Anterior cingulate cortex (tissue), 58 donors: ENCODE data around the gene RTL1.

ENCODE experiments used
- DNase-seq, 58 donors: peaks; one replicate each; lab custom pipeline; 2025; lab: John Stamatoyannopoulos, UW

The RTL1 gene

GRCh38 chr14:100903672-100904185 lies at the start of gene RTL1:
Gene RTL1 (minus strand): TSS chr14:100903722. CDS start chr14:100884788, 18,934 bp downstream.
- DNase-seq: no peak

- DNase-seq: no peak
Observed at GRCh38 chr14:100950024-100950423, 46.5 kb upstream of the RTL1 start.

- DNase-seq: no peak
Observed at GRCh38 chr14:100944052-100944451, 40.5 kb upstream of the RTL1 start.

DNA sequence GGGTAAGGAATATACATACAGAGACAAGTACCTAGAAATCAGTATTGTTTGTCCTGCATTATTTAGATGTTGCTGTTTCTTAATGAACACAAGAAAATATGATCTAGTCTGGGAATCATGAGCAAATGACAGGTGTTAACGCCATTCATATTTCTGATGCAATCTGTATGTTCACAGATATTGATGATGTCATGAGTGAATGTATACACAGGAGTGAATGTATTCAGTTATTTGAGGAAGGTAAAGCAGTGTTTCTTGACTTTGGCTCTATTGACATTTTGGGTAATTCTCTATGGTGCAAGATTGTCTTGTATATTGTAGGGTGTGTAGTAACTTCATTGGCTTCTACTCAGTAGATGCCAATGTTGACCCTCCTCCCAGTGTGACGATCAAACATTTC lies 26.7 kb upstream of the RTL1 start:
- no peak for DNase-seq

DNA sequence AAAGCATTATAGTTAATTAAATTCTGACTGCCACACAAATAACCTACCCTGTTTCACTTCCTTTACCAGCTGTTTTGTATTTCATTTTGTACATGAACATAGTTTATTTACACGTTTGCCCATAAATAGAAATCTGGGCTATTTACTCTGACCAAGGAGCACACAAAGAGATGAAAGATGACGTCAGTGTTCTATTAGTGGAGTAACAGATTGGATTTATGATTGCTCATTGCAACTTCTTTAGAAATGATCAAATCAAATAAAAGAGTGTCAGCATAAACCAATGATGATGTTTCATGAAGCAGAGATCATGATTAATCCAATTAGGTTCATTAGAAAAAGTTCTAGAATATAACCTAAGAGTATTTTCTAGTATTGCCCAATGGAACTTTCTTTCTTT lies 12.0 kb upstream of the RTL1 start:
- DNase-seq: no peak

- DNase-seq: no peak
Observed at GRCh38 chr14:100914597-100915021, 11.1 kb upstream of the RTL1 start.

DNA sequence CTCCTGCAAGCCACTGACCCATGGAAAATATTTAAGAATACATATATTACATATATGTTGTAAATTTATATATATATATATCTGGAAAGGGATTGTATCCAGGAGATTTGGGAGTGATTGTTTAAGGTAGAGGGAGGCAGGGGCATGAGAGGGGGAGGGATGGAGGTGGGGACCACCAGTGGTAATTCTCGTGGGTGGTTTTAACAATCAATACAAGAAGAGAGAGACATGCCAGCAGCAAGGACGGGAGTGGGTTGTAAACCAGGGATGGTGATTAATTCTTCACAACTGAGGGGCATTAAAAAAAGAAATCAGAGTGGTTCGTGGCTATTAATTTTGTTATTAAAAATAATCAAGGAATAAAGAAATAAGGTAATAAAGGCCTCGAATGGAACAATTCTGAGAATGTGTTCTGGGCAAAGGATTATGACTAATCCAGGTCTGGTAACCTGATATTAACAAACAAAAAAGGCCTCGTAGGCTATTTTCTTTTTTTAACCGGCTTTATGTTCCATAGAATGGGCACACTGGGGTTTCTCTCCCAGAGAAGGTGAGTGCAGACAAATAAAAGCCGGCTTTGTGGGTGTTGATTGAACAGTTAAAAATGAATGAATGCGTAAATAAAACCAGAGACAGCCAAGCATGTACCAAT lies 8.3 kb upstream of the RTL1 start:
- DNase-seq: no peak

DNA sequence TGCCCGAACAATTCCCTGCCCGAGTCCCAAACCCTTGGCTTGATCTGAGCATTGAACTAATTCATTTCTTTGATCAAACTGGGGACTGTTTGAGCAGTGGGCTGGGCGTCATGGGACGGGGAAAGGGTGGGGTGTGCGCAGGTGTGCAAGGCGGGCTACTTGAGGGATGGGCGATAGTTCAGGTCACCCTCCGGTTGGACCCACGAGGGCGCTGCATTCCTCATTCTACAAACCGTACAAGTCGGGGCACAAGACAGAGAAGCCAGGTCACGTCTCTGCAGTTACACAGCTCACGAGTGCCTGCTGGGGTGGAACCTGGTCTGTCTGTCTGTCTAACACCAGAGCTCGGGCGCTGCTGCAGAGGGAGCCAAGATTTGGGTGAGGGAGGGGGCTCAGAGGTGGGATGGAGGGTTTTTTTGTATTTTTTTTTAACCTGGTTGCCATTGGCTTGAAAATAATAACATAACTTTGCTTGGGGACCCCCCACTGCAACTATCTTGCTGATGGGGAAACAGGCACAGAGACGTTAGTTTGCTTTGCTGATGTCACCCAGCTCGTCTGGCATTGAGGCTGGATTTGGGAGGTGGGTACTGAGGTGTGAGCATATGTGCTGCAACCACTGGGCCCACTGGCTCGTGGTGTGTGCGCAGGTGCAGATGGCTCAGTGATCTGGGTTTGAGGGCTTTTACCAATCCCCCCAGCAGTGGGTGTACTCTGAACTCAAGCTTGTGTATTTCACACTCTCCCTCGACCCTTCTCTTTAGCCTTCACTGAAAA lies 7.6 kb upstream of the RTL1 start:
- DNase-seq: no peak

DNA sequence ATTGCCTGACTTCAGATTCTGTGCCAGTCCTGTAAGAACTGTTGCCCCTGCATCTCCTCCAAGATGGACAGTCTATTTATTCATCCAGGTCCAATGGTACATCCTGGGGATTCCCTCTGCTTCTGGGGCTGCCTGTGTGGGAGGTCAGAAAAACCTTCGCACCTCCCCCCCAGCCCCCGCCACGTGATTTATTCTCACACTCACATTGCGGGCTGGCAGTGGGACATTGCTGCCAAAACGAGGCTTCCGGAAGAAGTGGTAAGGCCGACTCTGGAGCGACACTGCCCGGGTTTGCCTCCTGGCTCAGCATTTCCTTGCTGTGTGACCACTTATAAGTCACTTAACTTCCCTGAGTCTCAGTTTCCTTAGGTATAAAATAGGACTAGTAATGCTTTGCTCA lies 5.9 kb upstream of the RTL1 start:
- DNase-seq: no peak

GRCh38 chr14:100907240-100907639 lies 3.7 kb upstream of the RTL1 start:
- DNase-seq: no peak

- no peak for DNase-seq
Observed at GRCh38 chr14:100906420-100906819, 2.9 kb upstream of the RTL1 start.

DNA sequence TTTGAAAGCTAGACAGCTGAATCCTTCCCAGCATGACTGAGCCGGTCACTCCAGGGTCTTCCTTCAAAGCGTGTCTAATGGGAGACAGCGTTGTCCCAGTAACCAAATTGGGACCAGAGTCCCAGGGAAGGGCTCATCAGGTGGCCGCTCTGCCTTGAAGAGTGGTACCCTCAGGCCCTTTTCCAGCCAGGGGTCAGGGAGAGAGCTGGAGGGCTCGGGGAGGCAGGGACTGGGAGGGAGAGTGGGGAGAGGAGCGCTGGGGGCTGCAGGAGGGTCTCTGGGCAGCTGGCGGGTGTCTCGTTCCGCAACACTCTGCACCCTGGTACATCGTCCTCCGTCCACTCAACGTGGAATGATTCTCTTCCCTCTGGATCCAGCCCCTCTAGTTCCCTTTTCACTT lies 1.6 kb upstream of the RTL1 start:
- no peak for DNase-seq

- DNase-seq: no peak
Observed at GRCh38 chr14:100904307-100905087, 975 bp upstream of the RTL1 start.

GRCh38 chr14:100903134-100903468 lies 421 bp downstream of the RTL1 start:
- no peak for DNase-seq

DNA sequence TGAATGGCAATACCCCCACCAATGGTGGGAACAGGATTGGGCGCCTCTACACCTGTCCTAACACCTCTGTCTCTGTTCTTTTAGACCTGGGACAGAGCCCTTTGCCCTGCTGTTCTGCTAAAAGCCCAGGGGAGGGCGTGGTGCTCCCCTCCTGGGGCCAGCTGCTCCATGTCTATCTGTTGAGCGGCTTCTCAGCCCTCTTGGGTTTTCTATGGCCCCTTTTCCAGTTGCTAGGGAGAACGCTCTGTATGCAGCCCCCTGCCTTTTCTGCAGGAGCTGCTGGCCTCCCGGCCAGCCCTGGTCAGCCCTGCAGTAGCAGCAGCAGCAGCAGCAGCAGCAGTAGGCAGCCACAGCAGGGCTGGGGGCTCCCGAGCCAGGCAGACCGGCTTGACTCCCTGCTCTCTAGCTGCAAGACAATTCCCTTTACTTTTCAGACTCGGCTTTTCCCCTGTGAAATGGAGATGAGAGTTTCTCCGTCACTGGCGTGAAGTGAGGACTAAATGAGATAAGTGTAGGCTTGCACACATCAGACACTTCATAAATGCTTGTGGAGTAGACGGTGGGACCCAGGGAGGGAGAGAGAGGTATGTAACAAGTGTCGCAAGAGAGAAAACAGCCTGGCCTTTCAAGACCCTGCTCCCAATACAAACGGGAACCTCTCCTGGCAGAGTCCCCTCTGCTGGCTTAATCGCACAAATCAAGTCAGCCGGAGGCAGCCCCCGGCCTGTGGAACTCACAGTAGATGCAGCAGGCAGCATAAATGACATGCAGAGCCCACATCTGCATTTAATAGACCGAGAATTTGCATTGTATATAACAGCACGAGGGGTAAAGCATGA lies 1.0 kb downstream of the RTL1 start:
- no peak for DNase-seq

DNA sequence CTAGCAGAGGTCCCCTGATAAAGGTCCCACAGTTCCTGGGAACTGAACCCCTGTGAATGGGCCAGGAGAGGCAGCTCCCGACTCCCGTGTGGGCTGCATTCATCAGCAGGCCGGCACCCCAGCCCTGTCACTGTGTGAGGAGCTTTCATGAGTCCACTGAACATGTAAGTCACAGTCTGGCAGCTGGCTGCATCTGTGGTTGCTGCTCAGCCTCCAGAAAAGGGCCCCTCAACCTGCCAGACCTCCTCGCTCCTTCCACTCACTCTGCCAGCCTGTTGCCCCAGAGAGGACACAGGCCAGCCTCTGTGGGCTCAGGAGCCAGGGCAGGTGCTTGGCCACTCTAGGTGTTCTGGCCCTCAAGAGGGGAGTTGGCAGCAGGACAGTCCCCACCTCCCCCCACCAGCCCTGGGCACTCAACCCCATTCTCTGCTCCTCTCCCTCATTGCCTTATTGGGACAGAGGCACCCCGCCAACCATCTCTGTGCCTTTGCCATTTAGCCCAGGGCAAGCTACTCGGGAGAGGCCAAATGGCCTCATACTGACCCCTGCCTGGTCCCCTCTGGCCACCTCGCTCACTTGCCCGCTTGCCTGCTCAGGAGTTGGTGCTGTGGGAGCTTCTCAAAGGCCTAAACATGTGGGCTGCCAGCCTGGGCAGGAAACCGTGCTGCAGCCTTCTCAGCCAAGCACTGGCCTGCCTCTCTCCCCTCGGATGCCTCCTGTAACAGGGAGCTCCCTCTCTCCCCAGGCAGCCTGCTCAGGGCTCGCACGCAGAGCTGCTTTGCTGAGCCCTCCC lies 1.9 kb downstream of the RTL1 start:
- DNase-seq: no peak

GRCh38 chr14:100900837-100901390 lies 2.6 kb downstream of the RTL1 start:
- DNase-seq: peak in 8 of 58 donors; percentile 6 to 37 (median 20)

GRCh38 chr14:100899884-100900771 lies 3.4 kb downstream of the RTL1 start:
- no peak for DNase-seq
